ENCODE results near the gene RPLP1.

The RPLP1 gene

GRCh38 chr15:69452692-69453521 is at the start of gene RPLP1:
Gene RPLP1 (plus strand): TSS chr15:69452818. CDS start chr15:69452949, 131 bp downstream.
- DNase-seq: peak; percentile 96

DNA sequence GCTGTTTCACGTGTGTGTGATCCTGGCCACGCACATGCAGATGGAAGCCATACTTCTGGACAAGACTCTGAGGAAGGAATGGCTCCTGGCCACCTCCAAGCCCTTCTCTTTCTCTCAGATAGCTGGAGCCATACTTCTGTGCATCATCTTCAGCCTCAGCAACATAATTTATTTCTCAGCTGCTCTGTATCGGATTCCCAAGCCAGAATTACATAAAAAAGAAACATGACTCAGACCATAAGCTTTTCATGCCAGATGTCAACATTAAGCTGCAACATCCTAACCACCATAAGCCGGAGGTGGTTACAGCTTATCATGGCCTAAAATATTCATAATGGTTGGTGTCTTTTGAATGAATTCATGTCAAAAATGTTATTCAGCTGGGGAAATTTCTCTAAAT is 49.0 kb upstream of the RPLP1 start:
- peak; percentile 36 for DNase-seq

- DNase-seq: no peak
Observed at GRCh38 chr15:69405110-69405509, 47.5 kb upstream of the RPLP1 start.

GRCh38 chr15:69407719-69408400 is 44.8 kb upstream of the RPLP1 start:
- DNase-seq: no peak

DNA sequence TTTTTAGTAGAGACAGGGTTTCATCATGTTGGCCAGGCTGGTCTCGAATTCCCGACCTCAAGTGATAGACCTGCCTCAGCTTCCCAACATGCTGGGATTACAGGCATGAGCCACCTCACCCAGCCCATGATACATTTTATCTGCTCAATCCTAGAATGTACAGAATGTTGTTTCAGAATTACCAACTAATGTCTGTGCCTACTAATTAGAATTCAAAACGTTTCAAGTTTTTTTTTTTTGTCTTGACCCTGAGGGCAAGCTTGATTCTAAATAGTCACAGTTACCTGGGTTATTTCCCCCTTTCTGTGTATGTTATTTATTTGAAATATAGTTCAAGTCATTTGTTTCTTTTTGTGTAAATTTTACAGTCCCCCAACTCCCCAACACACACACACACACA is 43.8 kb upstream of the RPLP1 start:
- DNase-seq: no peak

- no peak for DNase-seq
Observed at GRCh38 chr15:69410248-69410874, 42.3 kb upstream of the RPLP1 start.

DNA sequence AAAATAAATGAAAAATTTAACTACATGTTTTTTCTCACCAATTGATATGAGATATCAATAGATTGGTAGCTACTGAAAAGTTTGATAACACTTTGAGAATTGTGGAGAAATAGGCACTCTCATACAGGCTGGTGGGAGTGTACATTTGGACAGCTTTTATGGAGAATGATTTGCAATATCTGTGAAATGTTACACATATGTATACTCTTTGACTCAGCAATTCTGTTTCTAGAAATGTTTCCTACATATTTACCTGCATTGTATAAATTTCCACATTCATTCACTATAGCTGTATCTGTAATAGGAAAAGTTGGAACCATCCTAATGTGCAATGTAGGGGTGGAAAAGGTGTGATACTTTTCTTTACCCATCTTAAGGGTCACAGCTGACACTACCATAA is 40.3 kb upstream of the RPLP1 start:
- DNase-seq: no peak

GRCh38 chr15:69412701-69413100 is 39.9 kb upstream of the RPLP1 start:
- DNase-seq: no peak

GRCh38 chr15:69413822-69414700 is 38.6 kb upstream of the RPLP1 start, which contains the start of gene KIF23:
Gene KIF23 (plus strand): TSS chr15:69414349. CDS start chr15:69414466, 117 bp downstream.
- DNase-seq: peak; percentile 93

GRCh38 chr15:69414701-69415167 is 37.9 kb upstream of the RPLP1 start:
- peak; percentile 67 for DNase-seq

- no peak for DNase-seq
Observed at GRCh38 chr15:69415381-69415780, 37.2 kb upstream of the RPLP1 start.

DNA sequence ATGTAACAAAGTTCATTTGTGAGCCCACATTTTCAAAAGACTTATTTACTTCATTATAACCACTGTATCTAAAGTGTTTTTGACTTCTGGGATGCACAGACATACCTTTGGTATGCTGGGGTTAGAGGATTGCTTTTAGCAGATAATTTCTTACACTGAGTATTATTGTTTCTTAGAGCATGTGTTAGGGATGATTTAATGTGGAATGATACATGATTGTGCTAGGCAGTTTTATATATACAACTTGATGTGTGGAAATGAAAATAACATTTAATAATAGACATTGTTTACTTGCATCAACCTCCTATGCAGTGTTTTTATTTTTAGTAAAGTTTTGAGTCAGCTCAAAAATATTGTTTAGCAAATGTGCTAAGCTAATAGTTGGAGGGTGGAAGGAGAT is 35.0 kb upstream of the RPLP1 start:
- DNase-seq: no peak

- DNase-seq: no peak
Observed at GRCh38 chr15:69421498-69421897, 31.1 kb upstream of the RPLP1 start.

DNA sequence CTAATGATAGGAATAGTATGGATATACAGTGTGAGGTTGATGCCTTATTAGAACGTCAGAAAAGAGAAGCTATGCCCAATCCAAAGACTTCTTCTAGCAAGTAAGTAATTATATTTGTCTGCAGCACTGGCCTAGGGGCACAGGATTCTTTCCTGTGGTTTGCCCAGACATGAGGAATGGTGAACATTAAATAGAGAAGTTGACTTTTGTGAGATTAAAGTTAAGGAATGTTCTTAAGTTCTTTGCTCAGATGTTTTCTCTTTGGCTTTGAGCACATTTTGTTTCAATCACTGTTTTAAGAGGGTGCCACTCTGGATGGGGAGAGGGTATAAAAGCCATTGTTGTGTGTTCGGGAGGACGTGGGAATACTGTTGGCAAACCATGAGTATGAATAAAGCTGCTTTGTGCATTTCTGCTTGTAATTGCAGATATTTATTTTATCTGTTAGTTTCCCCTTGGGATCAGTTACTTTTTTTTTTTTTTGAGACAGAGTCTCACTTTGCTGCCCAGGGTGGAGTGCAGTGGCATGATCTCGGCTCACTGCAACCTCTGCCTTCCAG is 30.2 kb upstream of the RPLP1 start:
- DNase-seq: no peak

- DNase-seq: no peak
Observed at GRCh38 chr15:69424001-69424400, 28.6 kb upstream of the RPLP1 start.

DNA sequence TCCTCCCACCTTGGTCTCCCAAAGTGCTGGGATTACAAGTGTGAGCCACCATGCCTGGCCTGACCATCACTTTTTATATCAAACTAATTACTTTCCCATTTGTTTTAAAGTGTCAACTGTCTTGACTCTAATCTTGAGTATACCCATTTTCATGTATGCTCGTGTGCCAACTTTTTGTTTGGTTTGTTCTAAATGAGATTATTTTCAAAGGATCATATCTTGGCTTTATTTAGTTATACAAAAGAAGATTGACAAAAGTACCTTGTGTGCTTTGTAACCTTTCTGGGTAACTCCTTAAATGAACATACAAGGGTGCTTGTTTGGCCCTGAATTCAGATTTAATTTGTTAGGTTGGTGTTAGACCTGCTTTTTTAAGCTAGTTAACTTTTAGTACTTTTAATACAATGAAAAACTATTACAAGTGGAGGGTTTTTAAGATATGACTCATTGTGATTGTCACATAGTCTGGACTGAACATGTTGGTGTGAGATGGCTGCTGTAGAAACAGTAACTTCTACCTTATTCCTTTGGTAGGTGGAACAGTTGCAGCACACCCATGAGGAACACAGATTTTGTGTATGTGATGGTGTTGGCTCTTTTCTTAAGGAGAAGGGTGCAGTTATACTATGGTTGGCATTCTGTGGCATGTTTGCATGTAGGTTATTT is 27.7 kb upstream of the RPLP1 start:
- DNase-seq: no peak

DNA sequence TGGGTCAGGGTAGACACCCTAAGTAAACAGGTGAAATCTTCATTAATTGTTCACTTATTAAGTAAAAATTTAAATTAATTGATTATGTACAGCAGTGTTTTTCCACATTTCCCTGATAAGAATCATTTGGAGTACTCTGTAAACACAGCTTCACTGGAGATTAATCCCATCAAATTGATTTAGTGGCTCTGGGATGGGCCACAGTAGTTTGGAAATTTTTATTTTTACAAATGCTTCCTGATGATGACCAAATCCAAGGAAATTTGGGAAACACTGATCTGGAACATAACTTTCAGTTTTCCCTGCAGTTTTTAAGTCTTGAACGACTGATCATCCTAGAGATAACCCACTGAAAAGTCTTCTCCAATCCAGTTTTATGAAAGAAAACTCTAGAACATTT is 18.8 kb upstream of the RPLP1 start:
- no peak for DNase-seq

DNA sequence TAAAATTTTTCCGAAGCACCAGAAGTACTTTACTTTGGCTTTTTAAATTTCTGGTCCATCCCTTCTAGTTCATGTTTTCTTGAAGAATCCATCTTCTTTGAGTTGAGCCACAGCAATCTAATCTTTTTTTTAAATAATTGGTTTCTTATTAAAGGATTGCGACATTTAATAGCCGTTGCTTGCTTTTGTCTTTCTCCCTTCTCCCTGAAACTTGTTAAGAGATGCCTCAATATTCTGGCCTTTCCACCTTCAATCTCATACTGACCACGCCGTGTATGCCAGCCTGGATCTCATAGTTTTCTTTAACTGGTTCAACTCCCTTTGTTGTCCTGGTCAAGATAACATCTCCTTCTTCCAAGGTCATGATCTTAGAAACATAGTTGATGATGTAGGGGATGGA is 18.4 kb upstream of the RPLP1 start:
- no peak for DNase-seq

DNA sequence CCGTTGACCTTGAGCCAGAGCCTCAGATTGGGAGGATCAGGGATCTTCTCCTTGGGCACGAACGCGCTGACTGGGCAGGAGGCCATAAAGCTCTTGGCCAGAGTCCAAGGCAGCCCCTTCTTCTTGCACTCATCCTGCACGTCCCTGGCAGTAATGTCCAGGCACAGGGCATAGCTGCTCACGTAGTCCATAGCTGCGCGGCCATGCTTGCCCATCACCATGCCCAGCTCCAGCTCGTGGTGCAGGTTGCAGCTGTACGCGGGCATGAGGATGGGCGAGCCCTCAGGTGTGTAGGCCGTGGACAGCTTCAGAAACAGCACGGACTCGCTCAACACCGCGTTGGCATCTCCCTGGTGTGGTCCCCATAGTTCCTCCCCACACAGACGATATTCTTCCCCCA is 17.9 kb upstream of the RPLP1 start:
- no peak for DNase-seq

DNA sequence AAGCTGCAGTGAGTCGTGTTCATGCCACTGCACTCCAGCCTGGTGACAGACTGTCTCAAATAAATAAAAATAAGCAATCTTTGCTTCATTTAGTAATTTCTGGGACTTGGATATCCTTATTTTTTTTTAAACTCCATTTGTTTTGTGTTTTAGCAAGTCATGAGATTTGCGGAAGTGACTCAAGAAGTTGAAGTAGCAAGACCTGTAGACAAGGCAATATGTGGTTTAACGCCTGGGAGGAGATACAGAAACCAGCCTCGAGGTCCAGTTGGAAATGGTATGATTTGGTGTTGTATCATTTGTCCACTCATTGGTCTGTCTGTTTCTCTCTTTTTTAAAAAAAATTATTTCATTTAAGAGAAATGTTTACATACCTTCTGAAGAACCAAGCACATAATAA is 16.6 kb upstream of the RPLP1 start:
- DNase-seq: no peak

GRCh38 chr15:69436951-69437350 is 15.7 kb upstream of the RPLP1 start:
- DNase-seq: no peak

DNA sequence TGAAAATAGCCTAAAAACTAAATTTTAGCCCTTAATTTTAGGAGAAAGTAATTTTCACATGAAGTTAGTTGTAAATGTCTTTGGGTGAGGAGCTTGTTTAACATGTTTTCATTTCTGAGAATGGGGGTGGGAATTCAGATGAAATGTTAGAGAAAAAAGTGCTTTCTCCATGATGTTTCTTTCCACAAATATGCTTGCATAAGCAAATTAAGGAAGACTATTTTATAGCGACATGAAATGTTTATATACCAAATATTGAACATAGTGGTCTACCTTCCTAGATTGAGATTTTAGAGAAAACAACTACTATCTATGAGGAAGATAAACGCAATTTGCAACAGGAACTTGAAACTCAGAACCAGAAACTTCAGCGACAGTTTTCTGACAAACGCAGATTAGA is 13.0 kb upstream of the RPLP1 start:
- DNase-seq: no peak

All from right forelimb (tissue), 1 donor.